Endothelial cell of umbilical vein (primary cell): ENCODE data around the gene KRT17. TPM values are rescaled to one million over a fixed set of nuclear protein-coding genes. Genes with fewer than 3 reads are reported as not detected.

Source experiments
- BruUV-seq: library from RNA; stranded (reverse); fragments of 400-500 nt; replicated peaks from 2 replicates; lab custom pipeline; 2021; lab: Mats Ljungman, UMichigan
- CTCF ChIA-PET: fragments of 300-600, 350-600 bp; sonication (Branson Sonifier 250); formaldehyde crosslinking; loops from one replicate; lab custom pipeline; 2021; ENCODE audit warnings: antibody characterized with exemption, inconsistent platforms; lab: Charles Lee
- POLR2A ChIA-PET: fragments of 300-600, 350-600 bp; sonication (Branson Sonifier 250); formaldehyde crosslinking; loops from one replicate; lab custom pipeline; 2021; ENCODE audit warnings: antibody characterized with exemption, inconsistent platforms; lab: Charles Lee
- DNase-seq: peaks from one replicate; pipeline ENCODE4 v3.0.0-alpha.2; 2011; ENCODE audit warnings: low read depth, low spot score
- FAIRE-seq: peaks from 2 replicates; lab custom pipeline; 2011; peaks lifted over from hg19 to GRCh38; lab: Jason Lieb, UNC
- H2AFZ ChIP-seq: 2 replicates; pipeline ENCODE4 v1.6.0; 2012; ENCODE audit warnings: low read depth, low read length, control low read depth, inconsistent platforms
- H3K27ac ChIP-seq: 2 replicates; pipeline ENCODE4 v1.5.1; 2011; ENCODE audit warnings: low read depth, mild to moderate bottlenecking, control low read depth, low read length, moderate library complexity; ENCODE audit not compliant: insufficient read depth
- H3K27me3 ChIP-seq, 2 experiments: 2 replicates each; pipeline versions ENCODE4 v1.6.0 to v1.6.1; 2011; ENCODE audit warnings: low read length in 2 of 2, mixed read lengths in 1 of 2; ENCODE audit not compliant: control insufficient read depth in 2 of 2, insufficient read depth in 2 of 2
- H3K36me3 ChIP-seq, 2 experiments: 2 replicates in 1 of 2; 3 replicates in 1 of 2; pipeline ENCODE4 v1.5.1; 2011; ENCODE audit warnings: low read length in 2 of 2, mild to moderate bottlenecking in 1 of 2, moderate library complexity in 1 of 2; ENCODE audit not compliant: control insufficient read depth in 2 of 2, insufficient read depth in 2 of 2; ENCODE audit errors: extremely low read depth in 1 of 2
- H3K4me1 ChIP-seq: 3 replicates; pipeline ENCODE4 v1.5.1; 2011; ENCODE audit warnings: mild to moderate bottlenecking, low read length; ENCODE audit not compliant: control insufficient read depth, insufficient read depth; ENCODE audit errors: extremely low read depth
- H3K4me2 ChIP-seq: 2 replicates; pipeline ENCODE4 v1.6.1; 2011; ENCODE audit warnings: low read length, control low read depth, mixed read lengths; ENCODE audit not compliant: insufficient read depth
- H3K4me3 ChIP-seq, 3 experiments: fragments of 200-600 bp in 1 of 3; sonication (generic), shearing (Covaris generic) in 1 of 3; replicated peaks in 1 of 3; 2 replicates each; pipeline ENCODE4 v1.5.1; 2011 to 2016; ENCODE audit warnings: control low read depth in 3 of 3, low read length in 3 of 3, mild to moderate bottlenecking in 2 of 3, inconsistent platforms in 1 of 3, low read depth in 1 of 3, moderate library complexity in 1 of 3; ENCODE audit not compliant: insufficient read depth in 1 of 3
- H3K79me2 ChIP-seq: 2 replicates; pipeline ENCODE4 v1.6.0; 2012; ENCODE audit warnings: low read length, inconsistent platforms; ENCODE audit not compliant: control insufficient read depth, insufficient read depth
- H3K9ac ChIP-seq: replicated peaks from 2 replicates; pipeline ENCODE3; 2011; ENCODE audit warnings: low read length, control low read depth; ENCODE audit not compliant: insufficient read depth; ENCODE audit errors: extremely low read depth
- H3K9me1 ChIP-seq: replicated peaks from 3 replicates; pipeline ENCODE4 v1.6.0; 2011; ENCODE audit warnings: mild to moderate bottlenecking, low read length; ENCODE audit not compliant: control insufficient read depth, insufficient read depth; ENCODE audit errors: extremely low read depth
- H3K9me3 ChIP-seq: replicated peaks from 2 replicates; pipeline ENCODE4 v1.5.1; 2012; ENCODE audit warnings: low read length, inconsistent platforms; ENCODE audit not compliant: control insufficient read depth, insufficient read depth
- H4K20me1 ChIP-seq: replicated peaks from 2 replicates; pipeline ENCODE3; 2011; ENCODE audit warnings: mild to moderate bottlenecking, low read length; ENCODE audit not compliant: control insufficient read depth, insufficient read depth; ENCODE audit errors: extremely low read depth
- CTCF ChIP-seq, 2 donors: IDR thresholded peaks; 1 replicate in 1 of 2; 2 replicates in 1 of 2; pipeline ENCODE4 v1.5.1; 2011; ENCODE audit warnings: low read length in 2 of 2, mild to moderate bottlenecking in 2 of 2, moderate library complexity in 2 of 2, control low read depth in 1 of 2, inconsistent platforms in 1 of 2, low read depth in 1 of 2; ENCODE audit not compliant: insufficient read depth in 1 of 2; ENCODE audit errors: extremely low read depth in 1 of 2
- EZH2 ChIP-seq: IDR thresholded peaks from 2 replicates; pipeline ENCODE4 v1.6.1; 2012; ENCODE audit warnings: borderline replicate concordance, low read depth, mild to moderate bottlenecking, moderate library complexity, low read length, inconsistent platforms; ENCODE audit not compliant: severe bottlenecking
- FOS ChIP-seq: IDR thresholded peaks from 2 replicates; pipeline ENCODE4 v1.6.1; 2011; ENCODE audit warnings: mild to moderate bottlenecking, low read length, moderate library complexity, borderline replicate concordance; ENCODE audit not compliant: insufficient read depth
- GATA2 ChIP-seq: IDR thresholded peaks from 2 replicates; pipeline ENCODE4 v1.7.0; 2011; ENCODE audit warnings: low read depth, mild to moderate bottlenecking, moderate library complexity, mixed read lengths, low read length; ENCODE audit not compliant: insufficient read length, insufficient read depth
- JUN ChIP-seq: IDR thresholded peaks from 2 replicates; pipeline ENCODE4 v1.6.1; 2011; ENCODE audit warnings: borderline replicate concordance, low read depth; ENCODE audit not compliant: insufficient read length, insufficient read depth
- MAX ChIP-seq: IDR thresholded peaks from 2 replicates; pipeline ENCODE4 v1.6.1; 2011; ENCODE audit not compliant: insufficient read depth, insufficient read length
- MYC ChIP-seq: IDR thresholded peaks from one replicate; pipeline ENCODE4 v1.6.1; 2011; ENCODE audit warnings: mild to moderate bottlenecking, low read depth, low read length
- POLR2A ChIP-seq: IDR thresholded peaks from 2 replicates; pipeline ENCODE4 v1.6.1; 2012; ENCODE audit warnings: low read depth, mild to moderate bottlenecking, control low read depth, low read length
- POLR2AphosphoS5 ChIP-seq: IDR thresholded peaks from 2 replicates; pipeline ENCODE4 v1.6.1; 2012; ENCODE audit warnings: low read depth, mild to moderate bottlenecking, control low read depth, low read length, moderate library complexity; ENCODE audit not compliant: insufficient read depth
- dilution Hi-C: fragments of 300-500 bp; cut with MboI; formaldehyde crosslinking; loops from one replicate; pipeline ENCODE4 v1.15.0; 2019; ENCODE audit warnings: low sequenced_read_pairs; ENCODE audit not compliant: extremely low pct_ligation_motif_present
- intact Hi-C: fragments of 100-400 bp; cut with micrococcal nuclease; formaldehyde crosslinking; loops from one replicate; pipeline ENCODE4 v1.10.0; 2022
- polyA plus RNA-seq, 4 experiments: library from polyadenylated mRNA; depleted of rRNA in 3 of 4; stranded (reverse) in 3 of 4; unstranded in 1 of 4; fragments of >200 nt; gene quantifications; 2 replicates each; pipeline versions ENCODE4 v1.2.1 to v1.2.3, GENCODE V29; 2011 to 2012; ENCODE audit warnings: missing spikeins in 1 of 4
- total RNA-seq: library from RNA; stranded (reverse); gene quantifications from 2 replicates; pipeline ENCODE4 v1.2.3, GENCODE V29; 2021

KRT17 gene
- total and polyA plus RNA-seq, 2 donors (not counting 3 experiments of a cell fraction or from before 2014, with no cell fraction given) = 0.83 to 1.6 TPM

- intact Hi-C loops = loop anchor here (5.0 kb wide), 1 partner anchor 848 kb away; no protein-coding TSS in a partner anchor
These were observed 25.6 kb upstream of the KRT17 start for GRCh38 chr17:41649923-41650519.

More at GRCh38 chr17:41649923-41650519, 25.6 kb upstream of the KRT17 start:
- Histone ChIP-seq H3K9me1 (no peaks in the 10 kb centered on the region), H3K27me3 (no peaks in the 10 kb centered on the region), H4K20me1 (no peaks in the 10 kb centered on the region), H3K9ac (no peak overlapping the region), H3K4me2 (no peak overlapping the region), H3K79me2 (no peaks in the 10 kb centered on the region), H3K9me3 (no peaks in the 10 kb centered on the region), H3K4me3 (no peak overlapping the region), H3K36me3 (no peaks in the 10 kb centered on the region), H2AFZ (no peak overlapping the region), H3K4me1 (peaks cover 7% of the 10 kb centered on the region), H3K27ac (no peak overlapping the region)
- BruUV-seq = no TSS peak
- no peak for DNase-seq
- TF ChIP-seq GATA2 (no peak), EZH2 (no peak), FOS (no peak), JUN (no peak), MYC (no peak), POLR2A (no peak), POLR2AphosphoS5 (no peak), MAX (no peak), CTCF (IDR thresholded peaks at IDR 0.05; ENCODE audit: extremely low read depth in 1 of 2, insufficient read depth in 1 of 2, low read depth in 1 of 2, low read length in 2 of 2) (no peak)
- no peak for FAIRE-seq
- ChIA-PET CTCF (interaction anchor here (1.4 to 9.0 kb wide), 6 partner anchors 14 to 792 kb away, joined by 5 to 319 read pairs (median 42); no protein-coding TSS in a partner anchor), POLR2A (no interaction called here)
- dilution Hi-C loops = no loop called here
